ENCODE results near the gene PKP1. TPM values are rescaled to one million over a fixed set of nuclear protein-coding genes. Genes with fewer than 3 reads are reported as not detected.

Gene PKP1
- polyA plus RNA-seq, 3 donors: not detected

DNA sequence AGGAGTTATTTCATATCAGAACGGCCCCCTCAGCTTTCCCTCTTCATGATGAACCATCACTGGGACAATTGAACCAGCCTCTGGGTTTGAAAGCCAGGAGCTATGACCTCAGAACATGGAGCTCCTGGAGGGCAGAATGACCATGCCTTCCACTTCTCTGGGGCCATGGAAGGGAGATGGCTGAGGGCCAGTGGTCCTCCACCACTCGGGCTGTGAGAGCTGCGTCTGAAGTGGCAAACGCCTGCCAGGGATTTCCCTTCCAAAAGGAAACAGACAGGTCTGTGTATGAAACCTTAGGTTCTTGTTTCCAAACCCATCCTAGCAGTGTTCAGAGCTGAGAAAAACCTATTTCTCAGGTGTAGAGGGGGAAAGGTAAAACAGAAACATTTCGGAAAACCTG is 22.5 kb downstream of the PKP1 start:
- Mint-ChIP-seq H3K27me3 (ENCODE audit: low read depth in 3 of 3) (peaks cover 20 to 32% (median 26%) of the 10 kb centered on the region in 3 donors), H3K36me3 (no peaks in the 10 kb centered on the region), H3K9me3 (no peaks in the 10 kb centered on the region), H3K27ac (no peak overlapping the region), H3K4me1 (no peaks in the 10 kb centered on the region), H3K4me3 (no peak overlapping the region)
- Histone ChIP-seq H3K9ac (ENCODE audit: insufficient read depth, low read length, poor library complexity, severe bottlenecking) (no peak overlapping the region), H3K4me1 (ENCODE audit: control insufficient read depth in 1 of 2, insufficient read depth in 2 of 2, low read length in 2 of 2) (no peaks in the 10 kb centered on the region), H3K4me3 (replicated peaks in 1 of 3; ENCODE audit: low read depth in 2 of 3, low read length in 3 of 3) (no peak overlapping the region), H2AFZ (ENCODE audit: insufficient read depth, low read depth, low read length, poor library complexity, severe bottlenecking) (no peak overlapping the region), H3K27me3 (ENCODE audit: control insufficient read depth in 2 of 2, insufficient read depth in 2 of 2, low read length in 2 of 2) (peaks cover 0 to 16% of the 10 kb centered on the region in 2 donors), H3K79me2 (ENCODE audit: insufficient read depth, low read length) (no peaks in the 10 kb centered on the region), H3K27ac (ENCODE audit: low read depth in 1 of 2, low read length in 2 of 2) (no peak overlapping the region), H3K4me2 (replicated peaks; ENCODE audit: extremely low read depth, low read length, poor library complexity, severe bottlenecking) (no peak overlapping the region), H4K20me1 (ENCODE audit: insufficient read depth, low read length) (no peaks in the 10 kb centered on the region), H3K9me3 (replicated peaks in 1 of 2; ENCODE audit: control insufficient read depth in 1 of 2, insufficient read depth in 1 of 2, low read length in 2 of 2) (no peaks in the 10 kb centered on the region), H3K36me3 (replicated peaks in 1 of 2; ENCODE audit: control insufficient read depth in 1 of 2, insufficient read depth in 2 of 2, low read length in 2 of 2) (no peaks in the 10 kb centered on the region)
- WGBS (ENCODE audit: insufficient coverage): 92% methylated on average over 2 of the region's 5 CpGs
- intact Hi-C loops (cut with micrococcal nuclease): no loop called here
- no peak for TF ChIP-seq CTCF (IDR thresholded peaks at IDR 0.05)
- DNase-seq: no peak

- no peaks in the 10 kb centered on the region for H4K20me1 ChIP-seq (ENCODE audit: insufficient read depth, low read length)
- no peak for DNase-seq
- no peak overlapping the region for H3K4me3 ChIP-seq (replicated peaks in 1 of 3; ENCODE audit: low read depth in 2 of 3, low read length in 3 of 3)
- Mint-ChIP-seq H3K4me3 (no peak overlapping the region), H3K27ac (no peak overlapping the region), H3K9me3 (no peaks in the 10 kb centered on the region), H3K27me3 (ENCODE audit: low read depth in 3 of 3) (peaks cover 17 to 33% (median 26%) of the 10 kb centered on the region in 3 donors), H3K36me3 (no peaks in the 10 kb centered on the region), H3K4me1 (no peaks in the 10 kb centered on the region)
- no peak overlapping the region for H2AFZ ChIP-seq (ENCODE audit: insufficient read depth, low read depth, low read length, poor library complexity, severe bottlenecking)
- peaks cover 0 to 16% of the 10 kb centered on the region in 2 donors for H3K27me3 ChIP-seq (ENCODE audit: control insufficient read depth in 2 of 2, insufficient read depth in 2 of 2, low read length in 2 of 2)
- H3K4me1 ChIP-seq (ENCODE audit: control insufficient read depth in 1 of 2, insufficient read depth in 2 of 2, low read length in 2 of 2): no peaks in the 10 kb centered on the region
- no peak overlapping the region for H3K4me2 ChIP-seq (replicated peaks; ENCODE audit: extremely low read depth, low read length, poor library complexity, severe bottlenecking)
- H3K27ac ChIP-seq (ENCODE audit: low read depth in 1 of 2, low read length in 2 of 2): no peak overlapping the region
- H3K9ac ChIP-seq (ENCODE audit: insufficient read depth, low read length, poor library complexity, severe bottlenecking): no peak overlapping the region
- 90% methylated on average over 6 of the region's 9 CpGs for WGBS (ENCODE audit: insufficient coverage)
- H3K36me3 ChIP-seq (replicated peaks in 1 of 2; ENCODE audit: control insufficient read depth in 1 of 2, insufficient read depth in 2 of 2, low read length in 2 of 2): no peaks in the 10 kb centered on the region
- no peaks in the 10 kb centered on the region for H3K79me2 ChIP-seq (ENCODE audit: insufficient read depth, low read length)
- intact Hi-C loops (cut with micrococcal nuclease): no loop called here
- no peak for TF ChIP-seq CTCF (IDR thresholded peaks at IDR 0.05)
- no peaks in the 10 kb centered on the region for H3K9me3 ChIP-seq (replicated peaks in 1 of 2; ENCODE audit: control insufficient read depth in 1 of 2, insufficient read depth in 1 of 2, low read length in 2 of 2)
Measured at GRCh38 chr1:201307231-201307630, 23.9 kb downstream of the PKP1 start.

All from CD14-positive monocyte (primary cell).